Stomach (tissue), 4 donors: Measurements from ENCODE around the gene PLAAT3.

Experiments
- POLR2A ChIP-seq, 4 donors: fragments of 450-650 bp; IDR thresholded peaks; one replicate each; pipeline ENCODE4 v1.6.1; 2016; ENCODE audit warnings: antibody characterized with exemption in 4 of 4, control low read depth in 2 of 4, mild to moderate bottlenecking in 1 of 4, moderate library complexity in 1 of 4
- POLR2AphosphoS5 ChIP-seq, 3 donors: sonication (generic); formaldehyde crosslinking; IDR thresholded peaks; one replicate each; pipeline ENCODE4 v1.6.1; 2016; ENCODE audit warnings: antibody characterized with exemption in 3 of 3
- TF ChIP-seq, protein P1 (sequence below), 7 experiments: fragments of 450-650 bp in 4 of 7; fragments of 200-600 bp in 3 of 7; sonication (generic) in 3 of 7; IDR thresholded peaks; one replicate each; pipeline ENCODE4 v1.5.1; 2016 to 2019; ENCODE audit warnings: antibody characterized with exemption in 7 of 7, control low read depth in 2 of 7, mild to moderate bottlenecking in 1 of 7

- TF ChIP-seq, protein P1, sequence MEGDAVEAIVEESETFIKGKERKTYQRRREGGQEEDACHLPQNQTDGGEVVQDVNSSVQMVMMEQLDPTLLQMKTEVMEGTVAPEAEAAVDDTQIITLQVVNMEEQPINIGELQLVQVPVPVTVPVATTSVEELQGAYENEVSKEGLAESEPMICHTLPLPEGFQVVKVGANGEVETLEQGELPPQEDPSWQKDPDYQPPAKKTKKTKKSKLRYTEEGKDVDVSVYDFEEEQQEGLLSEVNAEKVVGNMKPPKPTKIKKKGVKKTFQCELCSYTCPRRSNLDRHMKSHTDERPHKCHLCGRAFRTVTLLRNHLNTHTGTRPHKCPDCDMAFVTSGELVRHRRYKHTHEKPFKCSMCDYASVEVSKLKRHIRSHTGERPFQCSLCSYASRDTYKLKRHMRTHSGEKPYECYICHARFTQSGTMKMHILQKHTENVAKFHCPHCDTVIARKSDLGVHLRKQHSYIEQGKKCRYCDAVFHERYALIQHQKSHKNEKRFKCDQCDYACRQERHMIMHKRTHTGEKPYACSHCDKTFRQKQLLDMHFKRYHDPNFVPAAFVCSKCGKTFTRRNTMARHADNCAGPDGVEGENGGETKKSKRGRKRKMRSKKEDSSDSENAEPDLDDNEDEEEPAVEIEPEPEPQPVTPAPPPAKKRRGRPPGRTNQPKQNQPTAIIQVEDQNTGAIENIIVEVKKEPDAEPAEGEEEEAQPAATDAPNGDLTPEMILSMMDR (IDR thresholded peaks at IDR 0.05): no peak
- TF ChIP-seq POLR2AphosphoS5 (IDR thresholded peaks at IDR 0.05): no peak
- no peak for TF ChIP-seq POLR2A (IDR thresholded peaks at IDR 0.05)
These were observed 55.6 kb downstream of the PLAAT3 start for GRCh38 chr11:63558459-63559157.
